ENCODE data around the gene ISX.

DNA sequence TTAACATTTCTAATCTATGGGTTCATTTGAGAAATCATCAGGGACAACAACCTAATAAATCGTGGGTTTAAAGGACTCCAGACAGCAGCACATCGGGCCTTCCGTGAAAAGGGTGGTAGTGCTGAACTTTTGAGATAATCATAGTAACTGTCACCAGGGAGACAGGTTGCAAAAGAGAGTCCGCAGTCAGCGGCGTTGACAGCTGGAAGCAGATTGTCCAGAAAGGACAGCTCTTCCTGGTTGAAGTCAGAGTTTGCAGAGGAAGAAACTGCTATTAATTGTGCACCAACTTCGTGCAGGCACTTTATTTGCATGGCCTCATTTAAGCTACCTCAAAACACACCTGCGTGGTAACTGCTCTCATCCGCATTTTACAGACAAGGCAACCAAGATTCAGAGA lies 20.5 kb upstream of the ISX start:
- TF ChIP-seq, protein P1, sequence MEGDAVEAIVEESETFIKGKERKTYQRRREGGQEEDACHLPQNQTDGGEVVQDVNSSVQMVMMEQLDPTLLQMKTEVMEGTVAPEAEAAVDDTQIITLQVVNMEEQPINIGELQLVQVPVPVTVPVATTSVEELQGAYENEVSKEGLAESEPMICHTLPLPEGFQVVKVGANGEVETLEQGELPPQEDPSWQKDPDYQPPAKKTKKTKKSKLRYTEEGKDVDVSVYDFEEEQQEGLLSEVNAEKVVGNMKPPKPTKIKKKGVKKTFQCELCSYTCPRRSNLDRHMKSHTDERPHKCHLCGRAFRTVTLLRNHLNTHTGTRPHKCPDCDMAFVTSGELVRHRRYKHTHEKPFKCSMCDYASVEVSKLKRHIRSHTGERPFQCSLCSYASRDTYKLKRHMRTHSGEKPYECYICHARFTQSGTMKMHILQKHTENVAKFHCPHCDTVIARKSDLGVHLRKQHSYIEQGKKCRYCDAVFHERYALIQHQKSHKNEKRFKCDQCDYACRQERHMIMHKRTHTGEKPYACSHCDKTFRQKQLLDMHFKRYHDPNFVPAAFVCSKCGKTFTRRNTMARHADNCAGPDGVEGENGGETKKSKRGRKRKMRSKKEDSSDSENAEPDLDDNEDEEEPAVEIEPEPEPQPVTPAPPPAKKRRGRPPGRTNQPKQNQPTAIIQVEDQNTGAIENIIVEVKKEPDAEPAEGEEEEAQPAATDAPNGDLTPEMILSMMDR (conservative IDR thresholded peaks at IDR 0.05; ENCODE audit: low read depth, low read length) = no peak
- no peak for TF ChIP-seq EZH2 (IDR thresholded peaks at IDR 0.05; ENCODE audit: low read length, unreplicated experiment)

Data from PC-3 (cell line).